K562 (cell line): Measurements from ENCODE around the gene SEPTIN1. TPM values are rescaled to one million over a fixed set of nuclear protein-coding genes. Genes with fewer than 3 reads are reported as not detected.
A peak's percentile ranks its signal among the peaks of the same experiment; 100 is the strongest.

Experiments
- ATF7 ChIP-seq: fragments of 450-650 bp; IDR thresholded peaks from 2 replicates; pipeline ENCODE4 v1.7.1; 2014; ENCODE audit warnings: mild to moderate bottlenecking, moderate library complexity
- CREM ChIP-seq: IDR thresholded peaks from 2 replicates; pipeline ENCODE4 v1.6.1; 2014; ENCODE audit warnings: antibody characterized with exemption, low read depth
- ELF2 ChIP-seq: fragments of 250-450 bp; sonication (Bioruptor Pico); IDR thresholded peaks from 2 replicates; pipeline ENCODE4 v1.5.0; 2021; ENCODE audit warnings: mild to moderate bottlenecking
- FOXA3 ChIP-seq, 2 experiments: fragments of 450-650 bp in 1 of 2; sonication (generic) in 1 of 2; formaldehyde crosslinking; IDR thresholded peaks in 1 of 2; conservative IDR thresholded peaks in 1 of 2; 2 replicates each; pipeline versions ENCODE4 v1.4.0 to v1.8.0; 2020 to 2022; ENCODE audit warnings: mild to moderate bottlenecking in 2 of 2, missing genetic modification reagents in 1 of 2
- GABPB2 ChIP-seq: fragments of 250-450 bp; sonication (Bioruptor Pico); conservative IDR thresholded peaks from 2 replicates; pipeline ENCODE4 v1.5.1; 2021; ENCODE audit warnings: mild to moderate bottlenecking
- GATAD2A ChIP-seq: fragments of 450-650 bp; IDR thresholded peaks from 2 replicates; pipeline ENCODE4 v1.6.1; 2017
- IFI16 ChIP-seq: fragments of 250-450 bp; sonication (Bioruptor Pico); IDR thresholded peaks from 2 replicates; pipeline ENCODE4 v2.1.2; 2022; ENCODE audit warnings: mild to moderate bottlenecking, inconsistent platforms
- KDM5B ChIP-seq: fragments of 200-600 bp; sonication (generic); IDR thresholded peaks from 2 replicates; pipeline ENCODE4 v1.6.1; 2012; ENCODE audit warnings: low read depth, mild to moderate bottlenecking, moderate library complexity, low read length, control low read depth, inconsistent platforms; ENCODE audit not compliant: insufficient replicate concordance
- KLF1 ChIP-seq: fragments of 450-650 bp; IDR thresholded peaks from 2 replicates; pipeline ENCODE4 v1.6.1; 2016; ENCODE audit warnings: missing genetic modification characterization, missing compliant biosample characterization
- MCM3 ChIP-seq: fragments of 450-650 bp; IDR thresholded peaks from 2 replicates; pipeline ENCODE4 v1.6.1; 2016
- MLLT1 ChIP-seq, 2 experiments: fragments of 450-650 bp; IDR thresholded peaks; 2 replicates each; pipeline ENCODE4 v1.6.1; 2016
- NFIX ChIP-seq: fragments of 250-450 bp; sonication (Bioruptor Pico); IDR thresholded peaks from 2 replicates; pipeline ENCODE4 v1.4.0; 2020; ENCODE audit warnings: low read depth, mild to moderate bottlenecking, moderate library complexity
- NR2C1 ChIP-seq, 2 experiments: fragments of 450-650 bp; IDR thresholded peaks; 2 replicates each; pipeline ENCODE4 v1.6.1; 2017; ENCODE audit warnings: mild to moderate bottlenecking in 2 of 2, antibody characterized with exemption in 1 of 2, inconsistent platforms in 1 of 2, missing compliant biosample characterization in 1 of 2, missing genetic modification characterization in 1 of 2
- RHOXF2B ChIP-seq: fragments of 250-450 bp; sonication (Bioruptor Pico); conservative IDR thresholded peaks from 2 replicates; pipeline ENCODE4 v1.5.1; 2021
- SNIP1 ChIP-seq: fragments of 450-650 bp; IDR thresholded peaks from 2 replicates; pipeline ENCODE4 v1.7.1; 2017; ENCODE audit warnings: low read depth, mild to moderate bottlenecking
- THRA ChIP-seq: fragments of 450-650 bp; IDR thresholded peaks from 2 replicates; pipeline ENCODE4 v1.6.1; 2017; ENCODE audit warnings: mild to moderate bottlenecking, moderate library complexity
- TOE1 ChIP-seq, 2 experiments: fragments of 450-650 bp in 1 of 2; sonication (generic) in 1 of 2; formaldehyde crosslinking in 1 of 2; IDR thresholded peaks; 2 replicates each; pipeline versions ENCODE4 v1.7.1 to v1.8.0; 2016 to 2022; ENCODE audit warnings: borderline replicate concordance in 2 of 2, mild to moderate bottlenecking in 2 of 2, antibody characterized with exemption in 1 of 2, inconsistent platforms in 1 of 2, low read depth in 1 of 2, missing genetic modification reagents in 1 of 2, moderate library complexity in 1 of 2
- XRCC5 ChIP-seq: fragments of 200-400 bp; formaldehyde crosslinking; IDR thresholded peaks from 2 replicates; pipeline ENCODE4 v1.6.1; 2017; ENCODE audit warnings: low read depth, mild to moderate bottlenecking, low read length
- ZBTB2 ChIP-seq: fragments of 450-650 bp; IDR thresholded peaks from 2 replicates; pipeline ENCODE4 v1.6.1; 2016; ENCODE audit warnings: antibody characterized with exemption
- ZC3H4 ChIP-seq: sonication (generic); formaldehyde crosslinking; IDR thresholded peaks from 2 replicates; pipeline ENCODE4 v1.9.0; 2021; ENCODE audit warnings: missing genetic modification reagents, borderline replicate concordance
- ZKSCAN3 ChIP-seq: fragments of 250-450 bp; sonication (Bioruptor Pico); IDR thresholded peaks from 2 replicates; pipeline ENCODE4 v1.4.0; 2020
- ZNF143 ChIP-seq: sonication (generic); formaldehyde crosslinking; IDR thresholded peaks from 2 replicates; pipeline ENCODE4 v1.9.0; 2022; ENCODE audit warnings: mild to moderate bottlenecking, missing genetic modification reagents
- ZNF146 ChIP-seq: IDR thresholded peaks from one replicate; pipeline ENCODE4 v1.6.1; 2018; ENCODE audit warnings: missing compliant biosample characterization; ENCODE audit not compliant: unreplicated experiment
- ZNF174 ChIP-seq: fragments of 250-450 bp; sonication (Bioruptor Pico); IDR thresholded peaks from 2 replicates; pipeline ENCODE4 v1.4.0; 2020; ENCODE audit warnings: mild to moderate bottlenecking
- ZNF707 ChIP-seq: fragments of 250-450 bp; sonication (Bioruptor Pico); conservative IDR thresholded peaks from 2 replicates; pipeline ENCODE4 v1.8.0; 2022; ENCODE audit warnings: inconsistent platforms, mild to moderate bottlenecking, moderate library complexity
- polyA plus RNA-seq, 8 experiments: library from polyadenylated mRNA; depleted of rRNA in 4 of 8; stranded (reverse) in 5 of 8; unstranded in 3 of 8; fragments of >200 nt; fragmentation: Nextera tagmentation in 2 of 8; fragmentation: Illumina TruSeq in 1 of 8; extraction: Ambion mirVana in 2 of 8; extraction: Trizol in 1 of 8; gene quantifications; 2 replicates each; pipeline versions ENCODE4 v1.2.1 to v1.2.3, GENCODE V29; 2011 to 2014; ENCODE audit warnings: inconsistent platforms in 1 of 8, missing spikeins in 1 of 8
- total RNA-seq, 7 experiments: library from RNA; depleted of rRNA in 6 of 7; stranded (reverse); fragments of >200 nt in 6 of 7; fragmentation: Illumina TruSeq in 2 of 7; extraction: Trizol in 2 of 7; gene quantifications; 2 replicates each; pipeline versions ENCODE4 v1.2.1 to v1.2.3, GENCODE V29; 2011 to 2021; ENCODE audit warnings: low replicate concordance in 1 of 7

Gene SEPTIN1
- total and polyA plus RNA-seq, 9 of the 15 experiments (the other 6 are each of a cell fraction or from before 2014, with no cell fraction given) = 0.23 to 5.6 (median 1.7) TPM; not detected in 1

GRCh38 chr16:30379158-30379783 is 3.1 kb downstream of the SEPTIN1 start (continued):
- no peak for TF ChIP-seq NFIX (CRISPR knock-in tag)
- TF ChIP-seq SNIP1 = no peak
- 0 out of 4 replicates have a peak, but pooled peaks of 1 of the 2 experiments have one; percentile 11 for TF ChIP-seq FOXA3 (CRISPR knock-in tag; conservative IDR thresholded peaks at IDR 0.05 in 1 of 2, IDR thresholded peaks at IDR 0.05 in 1 of 2)
- no peak for TF ChIP-seq ZKSCAN3 (CRISPR knock-in tag)
- peak; percentile 9 for TF ChIP-seq KDM5B
- TF ChIP-seq ZNF143 = no peak
- TF ChIP-seq XRCC5 = no peak
- TF ChIP-seq CREM = 0 out of 2 replicates have a peak, but pooled peaks have one; percentile 1
- no peak for TF ChIP-seq ZNF174 (CRISPR knock-in tag)
- TF ChIP-seq GATAD2A = no peak
- TF ChIP-seq KLF1 (tag) = no peak
- TF ChIP-seq TOE1 (IDR thresholded peaks at IDR 0.05; ENCODE audit: borderline replicate concordance) = no peak
- TF ChIP-seq TOE1 (CRISPR knock-in tag; IDR thresholded peaks at IDR 0.05; ENCODE audit: borderline replicate concordance, low read depth) = no peak
- TF ChIP-seq ZNF146 = no peak
- TF ChIP-seq ELF2 (CRISPR knock-in tag) = no peak
- no peak for TF ChIP-seq GABPB2 (CRISPR knock-in tag)
- TF ChIP-seq ATF7 = no peak
- TF ChIP-seq ZNF707 (CRISPR knock-in tag) = no peak
- TF ChIP-seq ZBTB2 = no peak
- no peak for TF ChIP-seq THRA
- no peak for TF ChIP-seq MLLT1 (IDR thresholded peaks at IDR 0.05)
- no peak for TF ChIP-seq IFI16
- 0 out of 2 replicates have a peak, but pooled peaks have one; percentile 39 for TF ChIP-seq ZC3H4 (CRISPR knock-in tag)
- TF ChIP-seq NR2C1 (IDR thresholded peaks at IDR 0.05) = no peak
- TF ChIP-seq NR2C1 (tag; IDR thresholded peaks at IDR 0.05) = no peak
- TF ChIP-seq MCM3 = no peak
- TF ChIP-seq RHOXF2B (CRISPR knock-in tag) = no peak
